T-helper 17 cell (primary cell): ENCODE results near the gene FOXI1. TPM values are rescaled to one million over a fixed set of nuclear protein-coding genes. Genes with fewer than 3 reads are reported as not detected.

Source experiments
- ATAC-seq: fragments of 150-1000 bp; cut with Tn5 transposase; 2 replicates; pipeline ENCODE4 v1.10.0; 2021; ENCODE audit warnings: mild to moderate bottlenecking, moderate library complexity
- DNase-seq, 3 donors: peaks; one replicate each; pipeline versions ENCODE4 v3.0.0 to v3.0.0-alpha.2; 2020 to 2021
- H3K9me3 ChIP-seq: one replicate; pipeline ENCODE4 v1.7.0; 2013; ENCODE audit warnings: low read length, mild to moderate bottlenecking; ENCODE audit not compliant: control insufficient read depth, poor library complexity, severe bottlenecking
- H3K27ac Mint-ChIP-seq: one replicate; pipeline ENCODE4 v1.8.0; 2022; ENCODE audit warnings: mild to moderate bottlenecking, moderate library complexity, mixed read lengths
- H3K27me3 Mint-ChIP-seq: one replicate; pipeline ENCODE4 v1.8.0; 2022; ENCODE audit warnings: mixed read lengths
- H3K36me3 Mint-ChIP-seq: one replicate; pipeline ENCODE4 v1.8.0; 2022; ENCODE audit warnings: low read depth, mixed read lengths
- H3K4me1 Mint-ChIP-seq: one replicate; pipeline ENCODE4 v1.8.0; 2022; ENCODE audit warnings: mild to moderate bottlenecking, mixed read lengths
- H3K4me3 Mint-ChIP-seq: one replicate; pipeline ENCODE4 v1.8.0; 2022; ENCODE audit warnings: mild to moderate bottlenecking, moderate library complexity, mixed read lengths
- total RNA-seq, 4 donors: library from RNA in 2 of 4; stranded (reverse) in 2 of 4; gene quantifications; one replicate each; pipeline ENCODE4 v1.2.3 and lab custom pipeline; 2022 to 2026

FOXI1 gene
- total RNA-seq, 2 donors from 2014 or later, result 0.18 TPM; not detected in 1

- Mint-ChIP-seq H3K27ac (no peak overlapping the region), H3K27me3 (peaks cover 15% of the 10 kb centered on the region), H3K36me3 (no peaks in the 10 kb centered on the region), H3K4me1 (peaks cover 2% of the 10 kb centered on the region), H3K4me3 (no peak overlapping the region)
- ATAC-seq, result no peak
- DNase-seq, result no peak
- H3K9me3 ChIP-seq, result no peaks in the 10 kb centered on the region
Observed at GRCh38 chr5:170152767-170153166, 47.1 kb downstream of the FOXI1 start.

- H3K9me3 ChIP-seq, result no peaks in the 10 kb centered on the region
- peaks cover 2% of the 10 kb centered on the region for H3K4me1 Mint-ChIP-seq
- no peak overlapping the region for H3K4me3 Mint-ChIP-seq
- no peak for DNase-seq
- H3K36me3 Mint-ChIP-seq, result no peaks in the 10 kb centered on the region
- no peak for ATAC-seq
- no peak overlapping the region for H3K27ac Mint-ChIP-seq
- peaks cover 7% of the 10 kb centered on the region for H3K27me3 Mint-ChIP-seq
Observed at GRCh38 chr5:170154297-170154696, 48.6 kb downstream of the FOXI1 start.

GRCh38 chr5:170154744-170155143, 49.0 kb downstream of the FOXI1 start:
- no peak for DNase-seq

GRCh38 chr5:170155771-170156170, 50.1 kb downstream of the FOXI1 start:
- peaks cover 5% of the 10 kb centered on the region for H3K27me3 Mint-ChIP-seq
- DNase-seq (no peak), ATAC-seq (no peak)
- no peaks in the 10 kb centered on the region for H3K36me3 Mint-ChIP-seq
- no peak overlapping the region for H3K27ac Mint-ChIP-seq
- H3K4me3 Mint-ChIP-seq, result no peak overlapping the region
- no peaks in the 10 kb centered on the region for H3K9me3 ChIP-seq
- peaks cover 2% of the 10 kb centered on the region for H3K4me1 Mint-ChIP-seq

More at GRCh38 chr5:170154744-170155143, 49.0 kb downstream of the FOXI1 start:
- peaks cover 2% of the 10 kb centered on the region for H3K4me1 Mint-ChIP-seq
- no peaks in the 10 kb centered on the region for H3K36me3 Mint-ChIP-seq
- no peak for ATAC-seq
- H3K4me3 Mint-ChIP-seq, result no peak overlapping the region
- H3K9me3 ChIP-seq, result no peaks in the 10 kb centered on the region
- H3K27ac Mint-ChIP-seq, result no peak overlapping the region
- peaks cover 5% of the 10 kb centered on the region for H3K27me3 Mint-ChIP-seq

- ATAC-seq (no peak), DNase-seq (no peak)
- H3K27ac Mint-ChIP-seq, result no peak overlapping the region
- H3K4me3 Mint-ChIP-seq, result no peak overlapping the region
- no peaks in the 10 kb centered on the region for H3K27me3 Mint-ChIP-seq
- H3K36me3 Mint-ChIP-seq, result no peaks in the 10 kb centered on the region
- H3K9me3 ChIP-seq, result no peaks in the 10 kb centered on the region
- H3K4me1 Mint-ChIP-seq, result no peaks in the 10 kb centered on the region
Observed at GRCh38 chr5:170159101-170159698, 53.5 kb downstream of the FOXI1 start.

Other genes with a start within 250 kb of the FOXI1 start
- not detected for gene INSYN2B, start 125.4 kb upstream of the FOXI1 start, total RNA-seq
- gene C5orf58, start 127.1 kb downstream of the FOXI1 start, total RNA-seq, result not detected
- gene LCP2, start 191.9 kb downstream of the FOXI1 start, total RNA-seq, result 100 to 1,000 TPM; 304 to 333 TPM